ENCODE data around the gene VCAM1. TPM values are rescaled to one million over a fixed set of nuclear protein-coding genes. Genes with fewer than 3 reads are reported as not detected.
"Not testable (repeated sequence)": the region's sequence is repeated elsewhere in the genome, so short reads cannot be mapped to it uniquely, and the experiment has no call there.

VCAM1 gene
- total RNA-seq, 1 donor from 2014 or later: 1.8 TPM

DNA sequence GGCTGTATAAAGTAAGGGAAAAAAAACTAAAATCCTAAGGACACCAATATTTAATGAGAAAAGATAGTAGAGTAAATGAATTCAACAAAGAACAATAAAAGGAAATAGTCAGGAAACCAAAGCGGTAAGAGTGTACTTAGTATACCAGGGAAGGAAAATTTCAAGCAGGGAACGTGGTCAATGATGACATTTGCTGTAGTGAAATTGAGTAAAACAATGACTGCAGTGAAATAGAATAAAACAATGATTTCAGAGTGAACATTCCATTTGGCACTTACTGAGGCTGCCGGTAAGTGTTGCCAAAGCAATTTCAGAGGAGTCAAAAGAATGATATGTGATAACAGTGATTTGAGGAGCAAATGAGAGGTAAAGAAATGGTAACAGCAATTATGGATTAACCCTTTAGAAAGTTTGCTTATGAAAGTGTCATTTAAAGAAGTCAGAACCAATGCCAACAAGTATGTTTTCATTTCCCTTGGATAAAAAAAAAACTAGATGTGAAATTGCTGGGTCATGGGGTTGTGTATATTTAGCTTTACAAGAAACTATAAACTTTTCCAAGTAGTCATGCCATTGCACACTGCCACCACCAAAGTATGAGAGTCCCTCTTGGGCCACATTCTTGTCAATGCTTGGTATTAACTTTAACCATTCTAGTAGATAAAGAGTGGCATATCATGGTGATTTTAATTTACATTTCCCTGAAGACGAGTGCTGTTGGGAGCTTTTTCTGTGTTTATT, 50.5 kb downstream of the VCAM1 start:
- Histone ChIP-seq H3K36me3 (ENCODE audit: control insufficient read depth, insufficient read depth, low read length) (no peaks in the 10 kb centered on the region), H3K4me3 (ENCODE audit: low read depth, low read length) (no peak overlapping the region), H3K27me3 (ENCODE audit: control insufficient read depth, insufficient read depth, low read length) (no peaks in the 10 kb centered on the region)
- no peak for FAIRE-seq
- DNase-seq (ENCODE audit: low read depth): no peak
- TF ChIP-seq CTCF (IDR thresholded peaks at IDR 0.05; ENCODE audit: insufficient read depth, low read length, severe bottlenecking): no peak

DNA sequence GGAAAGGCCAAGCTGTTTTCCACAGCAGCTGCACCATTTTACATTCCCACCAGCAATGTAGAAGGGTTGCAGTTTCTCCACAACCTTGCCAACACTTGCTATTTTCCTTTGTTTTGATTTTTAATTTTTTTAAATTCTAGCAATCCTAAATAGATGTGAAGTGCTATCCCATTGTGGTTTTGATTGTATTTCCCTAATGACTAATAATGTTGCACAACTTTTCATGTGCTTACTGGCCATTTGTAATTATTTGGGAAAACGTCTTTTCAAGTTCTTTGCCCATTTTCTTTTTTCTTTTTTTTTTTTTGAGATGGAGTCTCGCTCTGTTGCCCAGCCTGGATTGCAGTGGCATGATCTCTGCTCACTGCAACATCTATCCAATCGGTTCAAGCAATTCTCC, 53.9 kb downstream of the VCAM1 start:
- DNase-seq (ENCODE audit: low read depth) (peak; percentile 75), FAIRE-seq (no peak)
- no peak for TF ChIP-seq CTCF (IDR thresholded peaks at IDR 0.05; ENCODE audit: insufficient read depth, low read length, severe bottlenecking)
- no peaks in the 10 kb centered on the region for H3K36me3 ChIP-seq (ENCODE audit: control insufficient read depth, insufficient read depth, low read length)
- H3K4me3 ChIP-seq (ENCODE audit: low read depth, low read length): no peak overlapping the region
- H3K27me3 ChIP-seq (ENCODE audit: control insufficient read depth, insufficient read depth, low read length): no peaks in the 10 kb centered on the region

DNA sequence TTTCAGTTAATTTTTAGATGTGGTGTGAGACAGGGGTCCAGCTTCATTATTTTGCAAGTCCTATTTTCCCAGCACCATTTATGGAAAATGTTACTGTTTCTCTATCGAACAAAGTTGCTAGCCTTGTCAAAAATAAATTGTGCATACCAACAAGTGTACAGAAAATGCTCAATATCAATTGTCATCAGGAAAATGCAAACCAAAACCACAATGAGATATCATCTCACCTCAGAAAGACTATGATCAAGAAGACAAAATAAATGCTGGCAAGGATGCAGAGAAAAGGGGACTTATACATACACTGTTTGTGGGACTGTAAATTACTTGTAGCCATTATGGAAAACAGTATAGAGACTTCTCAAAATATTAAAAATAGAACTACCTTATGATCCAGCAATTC, 54.8 kb downstream of the VCAM1 start:
- no peak for FAIRE-seq
- H3K4me3 ChIP-seq (ENCODE audit: low read depth, low read length): no peak overlapping the region
- H3K36me3 ChIP-seq (ENCODE audit: control insufficient read depth, insufficient read depth, low read length): no peaks in the 10 kb centered on the region
- no peak for DNase-seq (ENCODE audit: low read depth)
- no peaks in the 10 kb centered on the region for H3K27me3 ChIP-seq (ENCODE audit: control insufficient read depth, insufficient read depth, low read length)
- TF ChIP-seq CTCF (IDR thresholded peaks at IDR 0.05; ENCODE audit: insufficient read depth, low read length, severe bottlenecking): no peak

DNA sequence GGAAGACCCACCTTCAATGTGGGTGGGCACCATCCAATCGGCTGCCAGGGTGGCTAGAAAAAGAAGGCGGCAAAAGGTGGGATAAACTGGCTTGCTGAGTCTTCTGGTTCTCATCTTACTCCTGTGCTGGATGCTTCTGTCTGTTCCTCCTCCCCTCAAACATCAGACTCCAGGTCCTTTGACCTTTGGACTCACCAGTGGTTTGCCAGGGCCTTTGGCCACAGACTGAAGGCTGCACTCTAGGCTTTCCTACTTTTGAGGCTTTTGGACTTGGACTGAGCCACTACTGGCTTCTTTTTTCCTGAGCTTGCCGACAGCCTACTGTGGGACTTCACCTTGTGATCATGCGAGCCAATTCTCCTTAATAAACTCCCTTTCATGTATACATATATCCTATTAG, 55.9 kb downstream of the VCAM1 start:
- no peaks in the 10 kb centered on the region for H3K36me3 ChIP-seq (ENCODE audit: control insufficient read depth, insufficient read depth, low read length)
- FAIRE-seq (peak; percentile 23), DNase-seq (ENCODE audit: low read depth) (no peak)
- no peaks in the 10 kb centered on the region for H3K27me3 ChIP-seq (ENCODE audit: control insufficient read depth, insufficient read depth, low read length)
- TF ChIP-seq CTCF (IDR thresholded peaks at IDR 0.05; ENCODE audit: insufficient read depth, low read length, severe bottlenecking): no peak
- no peak overlapping the region for H3K4me3 ChIP-seq (ENCODE audit: low read depth, low read length)

- TF ChIP-seq CTCF (IDR thresholded peaks at IDR 0.05; ENCODE audit: insufficient read depth, low read length, severe bottlenecking): no peak
- FAIRE-seq: no peak
- Histone ChIP-seq H3K4me3 (ENCODE audit: low read depth, low read length) (no peak overlapping the region), H3K36me3 (ENCODE audit: control insufficient read depth, insufficient read depth, low read length) (no peaks in the 10 kb centered on the region), H3K27me3 (ENCODE audit: control insufficient read depth, insufficient read depth, low read length) (no peaks in the 10 kb centered on the region)
- no peak for DNase-seq (ENCODE audit: low read depth)
These were observed 59.2 kb downstream of the VCAM1 start for GRCh38 chr1:100778748-100779147.

GRCh38 chr1:100780814-100781213, 61.3 kb downstream of the VCAM1 start:
- H3K4me3 ChIP-seq (ENCODE audit: low read depth, low read length): no peak overlapping the region
- H3K36me3 ChIP-seq (ENCODE audit: control insufficient read depth, insufficient read depth, low read length): no peaks in the 10 kb centered on the region
- no peak for DNase-seq (ENCODE audit: low read depth)
- no peak for TF ChIP-seq CTCF (IDR thresholded peaks at IDR 0.05; ENCODE audit: insufficient read depth, low read length, severe bottlenecking)
- no peaks in the 10 kb centered on the region for H3K27me3 ChIP-seq (ENCODE audit: control insufficient read depth, insufficient read depth, low read length)
- no peak for FAIRE-seq

DNA sequence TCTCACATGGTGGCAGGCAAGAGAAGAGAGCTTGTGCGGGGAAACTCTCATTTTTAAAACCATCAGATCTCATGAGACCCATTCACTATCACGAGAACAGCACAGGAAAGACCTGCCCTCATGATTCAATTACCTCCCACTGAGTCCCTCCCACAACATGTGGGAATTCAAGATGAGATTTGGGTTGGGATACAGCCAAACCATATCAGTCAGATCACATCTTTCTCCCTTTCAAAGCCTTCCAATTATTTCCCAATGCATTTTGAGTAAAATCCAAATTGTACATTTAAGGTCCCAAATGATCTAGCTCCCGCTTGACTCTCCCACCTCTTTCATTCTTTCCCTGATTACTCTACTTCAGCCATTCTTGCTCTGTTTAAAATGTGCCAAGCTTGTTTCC, 62.2 kb downstream of the VCAM1 start:
- not testable (repeated sequence) for FAIRE-seq; H3K4me3 ChIP-seq (ENCODE audit: low read depth, low read length)

More for the DNA sequence above, 62.2 kb downstream of the VCAM1 start:
- not testable (repeated sequence) for DNase-seq (ENCODE audit: low read depth); H3K36me3 ChIP-seq (ENCODE audit: control insufficient read depth, insufficient read depth, low read length); H3K27me3 ChIP-seq (ENCODE audit: control insufficient read depth, insufficient read depth, low read length)
